NB4 (cell line): ENCODE results near the gene TMEM30B.
"Not testable (repeated sequence)": the region's sequence is repeated elsewhere in the genome, so short reads cannot be mapped to it uniquely, and the experiment has no call there.

Experiments used
- DNase-seq: peaks from one replicate; pipeline ENCODE4 v3.0.0; 2010; ENCODE audit warnings: low read depth
- H3K4me3 ChIP-seq: one replicate; pipeline ENCODE4 v1.5.1; 2011; ENCODE audit warnings: mild to moderate bottlenecking, low read depth, low read length, moderate library complexity
- MYC ChIP-seq: IDR thresholded peaks from 2 replicates; pipeline ENCODE4 v1.6.1; 2011; ENCODE audit warnings: low read depth, low read length
- POLR2A ChIP-seq: IDR thresholded peaks from 2 replicates; pipeline ENCODE4 v1.6.1; 2011; ENCODE audit warnings: mild to moderate bottlenecking; ENCODE audit not compliant: insufficient read length; ENCODE audit errors: extremely low read depth
- TF ChIP-seq, protein P1 (sequence below): IDR thresholded peaks from one replicate; pipeline ENCODE4 v1.5.1; 2012; ENCODE audit warnings: low read depth, low read length
- TF ChIP-seq, protein P2 (sequence below): IDR thresholded peaks from 2 replicates; pipeline ENCODE4 v1.6.1; 2011; ENCODE audit warnings: low read depth, low read length

Gene TMEM30B

DNA sequence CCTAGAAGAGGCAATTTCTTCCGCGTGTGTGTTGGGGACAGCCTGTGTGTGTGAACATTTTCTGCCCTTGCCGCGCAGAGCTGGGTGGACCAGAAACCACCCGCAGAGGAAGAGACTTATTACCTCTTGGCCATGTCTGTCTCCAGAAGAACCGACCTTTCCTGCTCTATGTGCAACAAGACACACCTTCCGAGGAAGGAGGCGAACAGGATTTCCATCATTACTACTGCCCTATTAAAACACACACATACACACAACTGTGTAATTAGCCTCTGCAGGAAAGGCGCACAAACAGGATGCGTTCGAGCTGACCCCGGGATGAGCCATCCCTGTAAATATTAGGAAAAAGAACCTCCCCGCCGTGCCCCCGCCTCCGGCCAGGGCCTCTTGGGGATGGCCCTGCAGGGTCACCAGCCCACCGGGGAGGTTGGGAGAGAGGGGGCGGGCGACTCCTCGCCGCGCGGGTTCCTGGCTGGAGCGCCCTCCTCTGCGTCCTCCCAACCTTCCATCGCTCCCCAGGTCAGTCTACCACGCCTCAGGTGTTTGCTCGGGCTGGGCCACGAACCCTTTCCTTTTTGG, 39.8 kb upstream of the TMEM30B start:
- DNase-seq, result no peak
- no peak for TF ChIP-seq POLR2A
- TF ChIP-seq MYC, result no peak
- TF ChIP-seq, protein P1, sequence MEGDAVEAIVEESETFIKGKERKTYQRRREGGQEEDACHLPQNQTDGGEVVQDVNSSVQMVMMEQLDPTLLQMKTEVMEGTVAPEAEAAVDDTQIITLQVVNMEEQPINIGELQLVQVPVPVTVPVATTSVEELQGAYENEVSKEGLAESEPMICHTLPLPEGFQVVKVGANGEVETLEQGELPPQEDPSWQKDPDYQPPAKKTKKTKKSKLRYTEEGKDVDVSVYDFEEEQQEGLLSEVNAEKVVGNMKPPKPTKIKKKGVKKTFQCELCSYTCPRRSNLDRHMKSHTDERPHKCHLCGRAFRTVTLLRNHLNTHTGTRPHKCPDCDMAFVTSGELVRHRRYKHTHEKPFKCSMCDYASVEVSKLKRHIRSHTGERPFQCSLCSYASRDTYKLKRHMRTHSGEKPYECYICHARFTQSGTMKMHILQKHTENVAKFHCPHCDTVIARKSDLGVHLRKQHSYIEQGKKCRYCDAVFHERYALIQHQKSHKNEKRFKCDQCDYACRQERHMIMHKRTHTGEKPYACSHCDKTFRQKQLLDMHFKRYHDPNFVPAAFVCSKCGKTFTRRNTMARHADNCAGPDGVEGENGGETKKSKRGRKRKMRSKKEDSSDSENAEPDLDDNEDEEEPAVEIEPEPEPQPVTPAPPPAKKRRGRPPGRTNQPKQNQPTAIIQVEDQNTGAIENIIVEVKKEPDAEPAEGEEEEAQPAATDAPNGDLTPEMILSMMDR, result no peak
- TF ChIP-seq, protein P2, sequence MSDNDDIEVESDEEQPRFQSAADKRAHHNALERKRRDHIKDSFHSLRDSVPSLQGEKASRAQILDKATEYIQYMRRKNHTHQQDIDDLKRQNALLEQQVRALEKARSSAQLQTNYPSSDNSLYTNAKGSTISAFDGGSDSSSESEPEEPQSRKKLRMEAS, result no peak
- H3K4me3 ChIP-seq, result no peak overlapping the region

DNA sequence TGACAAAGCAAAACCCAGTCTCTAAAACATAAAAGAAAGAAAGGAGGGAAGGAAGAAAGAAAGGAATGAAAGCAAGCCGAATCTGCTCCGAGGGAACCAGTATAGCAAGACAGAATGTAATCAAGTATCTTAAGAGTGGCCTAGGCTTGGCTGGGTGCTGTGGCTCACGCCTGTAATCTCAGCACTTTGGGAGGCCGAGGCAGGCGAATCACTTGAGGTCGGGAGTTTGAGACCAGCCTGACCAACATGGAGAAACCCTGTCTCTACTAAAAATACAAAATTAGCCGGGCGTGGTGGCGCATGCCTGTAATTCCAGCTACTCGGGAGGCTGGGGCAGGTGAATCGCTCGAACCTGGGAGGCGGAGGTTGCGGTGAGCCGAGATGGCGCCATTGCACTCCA, 39.0 kb upstream of the TMEM30B start:
- H3K4me3 ChIP-seq, DNase-seq: not testable (repeated sequence)

DNA sequence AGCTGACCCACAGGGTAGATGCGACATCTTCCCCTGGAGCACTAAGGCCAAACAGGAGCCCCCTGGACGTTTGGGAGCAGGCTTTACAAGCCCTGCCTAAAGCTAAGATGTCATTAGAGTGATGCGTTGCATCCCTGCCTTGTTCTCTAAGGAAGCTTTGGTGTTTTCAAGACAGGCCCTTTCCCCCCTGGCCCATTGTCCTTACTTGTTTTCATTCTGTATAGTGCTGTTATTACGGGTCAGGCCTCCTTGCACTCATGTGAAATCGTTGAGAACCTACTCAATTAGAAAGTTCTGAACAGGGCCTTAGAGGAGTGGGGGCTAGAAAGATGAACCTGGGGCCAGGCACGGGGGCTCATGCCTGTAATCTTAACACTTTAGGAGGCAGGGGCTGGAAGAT, 38.6 kb upstream of the TMEM30B start:
- no peak for DNase-seq
- H3K4me3 ChIP-seq, result no peak overlapping the region
- TF ChIP-seq, protein P2, result no peak
- TF ChIP-seq POLR2A (no peak), MYC (no peak)
- TF ChIP-seq, protein P1, result no peak

DNA sequence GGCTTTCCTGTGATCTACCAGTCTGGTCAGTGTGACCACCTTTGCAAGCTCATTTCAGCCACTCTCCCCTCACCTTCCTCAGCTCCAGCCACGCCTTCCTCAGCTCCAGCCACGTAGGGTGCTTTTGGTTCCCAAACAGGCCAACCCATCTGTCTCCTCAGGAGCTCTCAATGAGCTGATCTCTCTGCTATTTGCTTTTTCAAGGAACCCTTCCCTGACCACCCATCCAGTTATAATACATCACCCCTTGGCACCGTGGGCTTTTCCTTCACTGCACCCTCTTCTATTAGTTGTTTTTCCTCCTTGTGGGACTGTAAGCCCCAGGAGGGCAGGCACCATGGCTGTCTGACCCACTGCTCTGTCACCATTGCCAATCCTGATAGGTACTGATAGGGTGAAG, 37.9 kb upstream of the TMEM30B start:
- no peak for DNase-seq
- TF ChIP-seq, protein P1, result no peak
- no peak overlapping the region for H3K4me3 ChIP-seq

DNA sequence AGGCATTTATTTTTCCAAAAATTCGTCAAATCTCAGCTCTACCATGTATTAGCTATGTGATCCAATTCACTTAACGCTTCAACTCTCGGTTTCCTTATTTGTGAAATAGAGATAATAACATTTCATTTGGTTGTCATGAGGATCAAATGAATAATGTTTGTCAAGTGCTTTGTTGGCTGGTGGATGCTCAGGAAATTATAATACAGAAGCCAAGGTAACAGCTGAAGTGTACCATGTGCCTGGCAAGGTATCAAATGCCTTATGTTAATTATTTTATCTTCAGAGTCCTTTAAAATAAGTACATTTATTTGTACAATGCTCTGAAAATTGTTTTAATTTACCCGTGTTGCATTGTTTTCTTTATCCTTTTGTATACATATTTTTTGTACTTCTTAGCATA, 34.2 kb upstream of the TMEM30B start:
- DNase-seq, result no peak
- TF ChIP-seq POLR2A (no peak), MYC (no peak)
- TF ChIP-seq, protein P2, result no peak
- TF ChIP-seq, protein P1, result no peak
- no peak overlapping the region for H3K4me3 ChIP-seq

DNA sequence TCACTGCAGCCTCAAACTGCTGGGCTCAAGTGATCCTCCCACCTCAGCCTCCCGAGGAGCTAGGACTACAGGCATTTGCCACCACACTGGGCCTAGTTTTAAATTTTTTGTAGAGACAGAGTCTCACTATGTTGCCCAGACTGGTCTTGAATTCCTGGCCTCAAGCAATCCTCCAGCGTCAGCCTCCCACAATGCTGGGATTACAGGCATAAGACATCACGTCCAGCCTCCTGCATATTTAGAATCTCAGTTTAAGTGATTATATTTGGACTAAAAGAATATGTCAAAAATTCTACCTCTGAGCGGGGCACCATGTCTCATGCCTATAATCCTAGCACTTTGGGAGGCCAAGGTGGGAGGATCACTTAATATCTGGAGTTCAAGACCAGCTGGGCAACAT, 27.6 kb upstream of the TMEM30B start:
- H3K4me3 ChIP-seq, DNase-seq: not testable (repeated sequence)

DNA sequence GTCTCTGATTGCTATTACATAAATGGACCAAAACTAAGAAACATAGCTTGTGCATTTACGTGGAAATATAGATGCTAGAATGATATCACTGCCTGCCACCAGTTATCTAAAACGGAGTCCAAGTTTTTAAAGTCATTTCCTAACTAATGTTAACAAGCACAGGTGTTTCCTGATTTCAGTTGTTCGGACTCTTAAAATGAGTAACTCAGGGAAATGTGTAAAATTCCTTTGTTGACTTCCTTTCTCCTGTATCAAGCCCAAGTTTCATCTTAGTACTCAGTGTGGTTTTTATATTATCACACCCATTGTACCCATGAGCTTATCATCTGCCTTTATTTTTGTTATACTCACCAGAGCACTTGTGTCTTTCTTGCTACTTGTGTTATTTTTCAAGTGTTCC, 27.1 kb upstream of the TMEM30B start:
- no peak overlapping the region for H3K4me3 ChIP-seq
- DNase-seq, result no peak
- TF ChIP-seq POLR2A (no peak), MYC (no peak)
- TF ChIP-seq, protein P2, result no peak
- TF ChIP-seq, protein P1, result no peak
